GM21723 (cell line): ENCODE measurements around the gene UTRN.

ENCODE experiments used
- ATAC-seq: cut with Tn5 transposase; IDR thresholded peaks from one replicate; pipeline ENCODE4 v1.9.1; 2021; ENCODE audit warnings: mild to moderate bottlenecking, moderate library complexity; ENCODE audit not compliant: unreplicated experiment

The UTRN gene

DNA sequence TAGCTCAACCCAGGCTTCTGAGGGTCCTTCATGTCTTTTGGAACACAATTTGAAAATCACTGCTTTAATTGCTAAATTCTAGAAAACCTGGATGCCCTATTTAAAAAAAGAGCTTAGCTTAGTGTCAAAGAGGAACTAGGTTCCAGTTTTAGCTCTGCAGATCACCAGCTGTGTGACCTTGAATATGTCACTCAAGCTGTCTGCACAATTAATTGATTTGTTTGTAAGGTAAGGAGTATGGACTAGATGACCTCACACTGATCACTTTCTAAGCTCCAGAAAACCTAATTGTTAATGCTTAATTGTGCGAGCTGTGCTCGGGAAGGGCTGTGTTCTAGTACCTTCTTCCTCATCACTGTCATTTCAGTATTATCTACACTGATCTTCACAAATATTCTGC is 26.2 kb downstream of the UTRN start:
- ATAC-seq: no peak

DNA sequence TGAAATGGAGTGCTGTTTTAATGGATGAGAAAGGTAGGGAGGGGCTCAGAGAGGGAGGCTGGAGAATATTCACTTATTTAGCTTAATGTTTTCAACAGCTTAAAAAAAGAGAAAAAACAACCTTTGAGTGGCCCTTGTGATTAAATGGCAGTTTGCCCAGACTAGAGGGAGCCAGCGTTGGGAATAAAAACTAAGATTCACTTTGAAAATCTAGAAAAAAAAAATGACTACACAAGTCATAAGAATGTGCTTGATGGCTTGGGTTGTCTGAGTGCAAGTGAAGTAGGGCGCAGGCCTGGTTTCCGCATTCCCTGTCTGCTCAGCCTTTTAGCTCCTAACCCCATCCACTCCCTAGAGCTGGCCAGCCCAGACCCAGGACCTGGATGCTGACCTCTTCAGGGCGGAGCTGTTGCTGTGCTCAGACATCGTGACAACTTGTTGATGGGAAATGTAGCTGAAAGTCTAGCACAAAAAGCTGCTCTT is 28.9 kb downstream of the UTRN start:
- ATAC-seq: no peak

DNA sequence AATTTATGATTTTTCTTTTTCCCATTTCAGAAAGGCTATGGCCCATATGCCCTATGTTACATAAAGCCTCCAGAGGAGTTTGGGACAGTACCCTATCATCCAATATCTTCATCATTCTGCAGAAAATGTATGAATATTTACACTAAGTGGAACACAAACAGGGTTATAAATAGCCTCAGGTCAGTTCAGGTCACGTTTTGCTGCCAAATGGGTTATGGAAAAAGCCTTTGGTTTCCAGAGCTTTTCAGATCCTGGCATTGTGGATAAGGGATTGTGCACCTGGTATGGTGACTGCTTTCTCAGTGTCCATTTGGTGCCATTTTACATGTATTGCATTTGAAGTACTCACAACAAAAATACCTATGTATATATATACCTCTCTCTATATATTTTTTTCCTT is 29.4 kb downstream of the UTRN start:
- no peak for ATAC-seq

DNA sequence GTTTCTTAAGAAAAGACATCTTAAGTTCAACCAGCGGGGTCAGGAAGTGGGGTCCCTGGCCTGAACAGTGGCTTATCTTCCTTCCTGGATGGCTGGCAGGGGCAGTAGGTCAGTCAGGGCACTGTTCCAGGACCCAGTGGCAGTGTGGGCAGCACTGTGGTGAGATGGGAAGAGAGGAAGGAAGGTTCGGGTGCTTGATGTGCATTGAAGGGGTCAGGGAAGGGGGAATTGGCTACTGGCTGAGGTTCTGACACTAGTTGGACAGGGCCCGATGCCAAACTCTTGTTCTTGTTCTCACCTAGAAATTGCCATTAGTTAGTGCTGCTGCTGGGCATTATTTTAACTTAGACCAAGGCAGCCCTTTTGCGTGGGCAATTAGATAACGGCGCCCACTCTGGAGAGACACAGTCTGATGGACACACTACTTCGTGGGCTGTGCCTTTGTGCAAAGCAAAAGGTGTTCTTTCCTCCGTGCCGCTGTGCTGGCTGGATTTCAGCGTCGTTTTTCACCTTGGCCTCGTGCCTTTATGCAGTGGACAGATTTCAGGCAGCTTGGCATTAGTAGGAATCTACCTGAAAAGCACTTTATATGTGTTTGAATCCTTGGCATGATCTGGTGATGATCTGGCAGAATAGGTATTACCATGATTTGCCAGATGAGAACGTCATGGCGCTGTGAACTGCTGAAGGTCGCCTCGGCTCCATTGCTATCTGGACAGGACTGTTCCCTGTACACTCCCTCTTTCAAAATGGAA is 30.3 kb downstream of the UTRN start:
- ATAC-seq: no peak

DNA sequence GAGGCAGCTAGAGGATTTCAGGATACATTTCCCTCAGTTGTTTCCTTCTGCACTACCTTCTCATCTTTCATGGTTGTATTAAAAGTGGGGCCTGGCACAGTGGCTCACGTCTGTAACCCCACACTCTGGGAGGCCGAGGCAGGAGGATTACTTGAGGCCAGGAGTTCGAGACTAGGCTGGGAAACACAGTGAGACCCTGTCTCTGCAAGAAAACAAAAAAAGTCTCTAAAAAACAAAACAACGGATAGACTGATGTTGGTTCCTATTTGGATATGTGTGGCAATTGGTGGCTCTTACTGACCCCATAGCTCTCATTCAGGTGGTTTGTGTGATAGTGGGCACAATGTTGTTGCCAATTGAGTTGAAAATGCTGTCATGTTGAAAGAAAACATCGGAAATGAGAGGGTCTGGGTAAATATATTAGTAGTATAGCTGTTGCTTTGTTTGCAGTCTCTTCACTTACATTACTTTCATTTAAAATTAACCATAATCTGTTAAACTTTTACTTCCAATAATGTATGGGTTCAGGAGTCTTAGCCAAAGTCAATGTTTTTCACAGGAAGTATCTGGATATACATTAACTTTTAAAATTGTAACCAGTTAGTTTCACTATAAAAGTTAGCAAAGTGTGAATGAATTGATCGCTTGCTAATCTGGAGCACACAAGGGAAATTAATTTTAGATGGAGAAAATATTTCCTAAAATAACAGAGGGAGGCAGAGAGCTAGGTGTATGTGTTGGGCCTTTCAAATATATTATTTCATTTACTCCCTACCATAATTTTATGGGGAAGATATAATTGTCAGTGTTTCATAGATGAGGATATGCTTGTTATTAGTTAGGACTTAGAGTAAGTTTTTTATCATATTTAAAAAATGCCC is 31.1 kb downstream of the UTRN start:
- no peak for ATAC-seq

DNA sequence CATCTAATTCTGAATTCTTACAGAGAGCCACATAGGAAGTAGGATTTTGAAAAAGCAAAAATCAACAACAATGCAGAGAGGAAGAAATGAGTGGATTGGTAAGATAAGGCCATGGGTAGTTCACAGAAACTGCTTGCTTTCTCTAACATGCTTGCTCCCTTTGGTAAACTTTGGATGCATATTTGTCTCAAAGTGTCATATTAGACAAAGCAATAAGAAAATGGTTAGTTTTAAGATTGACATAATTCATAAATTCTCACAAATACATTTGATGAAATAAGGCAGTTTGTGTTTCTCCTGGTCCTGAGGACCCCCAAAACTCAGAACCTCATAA is 31.7 kb downstream of the UTRN start:
- ATAC-seq: no peak

DNA sequence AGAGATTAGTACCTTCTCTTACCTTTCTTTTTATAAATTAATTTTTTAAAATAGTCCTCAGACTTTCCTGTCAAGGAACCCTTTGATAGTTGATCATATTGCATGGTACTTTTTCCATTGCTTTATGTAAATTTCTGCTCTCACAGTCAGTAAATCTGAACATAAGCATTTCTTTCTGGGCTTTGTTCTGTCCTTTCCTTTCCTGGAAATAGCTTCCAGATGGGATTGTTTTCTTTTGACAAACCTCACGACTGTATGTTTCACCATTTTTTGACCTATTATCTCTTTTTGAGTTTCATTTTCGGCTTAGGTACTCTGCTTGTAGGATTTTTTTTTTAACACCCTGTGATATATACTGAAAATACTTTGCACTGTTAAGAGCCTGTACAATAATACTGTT is 32.6 kb downstream of the UTRN start:
- no peak for ATAC-seq

DNA sequence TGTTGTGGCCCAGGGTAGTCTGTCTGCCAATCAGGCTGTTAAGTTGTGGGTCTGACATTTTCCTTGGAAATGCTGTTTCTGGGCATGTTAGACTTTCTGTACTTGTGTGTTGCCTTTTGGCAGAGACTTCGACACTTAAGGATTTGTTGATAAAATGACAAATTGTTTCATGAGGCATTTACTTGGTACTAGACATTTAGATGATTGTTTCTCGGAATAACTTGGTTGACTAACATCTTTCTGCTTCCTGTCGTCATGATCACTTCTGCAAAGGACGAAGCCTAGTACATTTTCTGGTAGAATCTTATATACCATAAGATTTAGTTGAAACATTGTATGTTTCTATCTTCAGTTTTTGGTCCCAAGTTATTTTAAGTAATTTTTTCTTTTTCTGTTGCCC is 34.1 kb downstream of the UTRN start:
- no peak for ATAC-seq

DNA sequence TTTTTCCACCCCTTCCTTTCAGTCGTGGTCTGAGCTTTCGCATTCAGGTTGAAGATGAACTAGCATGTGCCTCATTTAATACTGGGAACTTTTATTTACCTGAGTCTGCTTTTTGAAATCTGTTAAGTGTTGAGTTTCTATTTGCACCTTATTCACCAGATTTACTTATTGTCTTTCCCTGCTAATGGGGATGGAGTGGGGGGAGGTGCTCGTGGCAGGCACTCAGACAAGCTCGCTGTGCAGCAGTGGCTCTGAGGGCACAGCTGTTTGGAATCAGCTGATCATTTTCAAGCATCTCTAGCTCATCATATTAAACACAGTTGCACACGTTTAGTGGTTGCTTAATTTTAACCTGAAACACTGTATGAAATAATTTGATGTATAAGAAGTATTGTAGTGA is 35.6 kb downstream of the UTRN start:
- no peak for ATAC-seq

DNA sequence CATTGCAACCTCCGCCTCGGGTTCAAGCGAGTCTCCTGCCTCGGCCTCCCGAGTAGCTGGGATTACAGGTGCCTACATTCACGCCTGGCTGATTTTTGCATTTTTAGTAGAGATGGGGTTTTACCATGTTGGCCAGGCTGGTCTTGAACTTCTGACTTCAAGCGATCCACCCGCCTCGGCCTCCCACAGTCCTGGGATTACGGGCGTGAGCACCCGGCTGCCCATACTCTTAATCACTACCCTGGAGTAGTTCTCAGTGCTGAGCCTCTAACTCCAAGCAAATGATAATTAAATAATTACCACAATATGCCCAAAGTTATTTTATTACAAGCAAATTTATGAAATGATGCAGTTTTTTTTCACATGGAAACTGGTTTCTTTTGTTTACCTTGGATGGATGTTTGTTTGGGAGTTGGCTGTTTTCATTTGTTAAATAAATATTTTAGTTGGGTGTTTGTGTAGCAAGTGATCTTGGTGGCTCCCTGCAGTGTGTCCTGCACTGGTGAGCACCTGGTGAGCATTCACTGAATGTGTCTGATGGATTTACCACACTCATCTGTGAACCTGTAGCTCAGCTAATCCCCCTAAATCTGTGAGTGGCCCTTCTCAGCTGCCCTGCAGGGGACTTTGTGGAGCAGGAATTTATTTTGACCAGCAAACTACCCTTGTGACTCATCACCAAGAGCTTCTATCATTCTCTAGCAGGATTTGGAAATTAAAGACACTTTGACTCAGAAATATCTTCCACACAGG is 36.9 kb downstream of the UTRN start:
- ATAC-seq: no peak

DNA sequence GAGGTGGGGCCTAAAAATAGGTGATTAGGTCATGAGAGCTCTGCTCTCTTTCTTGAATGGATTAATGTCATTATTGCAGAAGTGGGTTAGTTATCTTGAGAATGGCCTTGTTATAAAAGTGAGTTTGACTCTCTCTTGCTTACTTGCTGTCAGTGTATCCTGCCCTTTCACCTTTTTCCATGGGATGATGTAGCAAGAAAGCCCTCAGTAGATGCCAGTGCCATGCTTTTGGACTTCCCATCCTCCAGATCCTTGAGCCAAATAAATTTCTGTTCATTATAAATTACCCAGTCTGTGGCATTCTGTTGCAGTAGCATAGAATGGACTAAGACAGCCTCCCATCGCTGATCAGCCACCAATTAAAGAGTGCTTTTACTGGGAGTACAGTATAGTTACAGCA is 40.1 kb downstream of the UTRN start:
- no peak for ATAC-seq

DNA sequence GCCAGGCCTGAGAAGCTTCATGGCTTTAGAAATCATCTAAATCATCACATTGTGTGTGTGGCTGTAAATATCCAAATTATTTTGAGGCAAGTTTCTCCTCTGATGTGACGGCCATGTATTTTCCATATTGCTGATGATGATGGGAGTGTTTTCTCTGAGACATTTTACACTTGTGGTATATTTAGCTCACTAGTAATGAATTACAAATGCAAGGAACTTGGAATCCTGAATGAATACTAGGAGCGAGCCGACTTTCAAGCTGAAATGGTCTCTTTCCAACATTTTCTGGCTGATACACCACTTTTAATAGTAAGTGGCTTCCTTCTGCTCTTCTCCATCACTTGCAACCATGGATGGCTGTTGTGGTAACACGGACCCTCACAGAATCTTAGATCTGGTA is 41.3 kb downstream of the UTRN start:
- ATAC-seq: no peak

DNA sequence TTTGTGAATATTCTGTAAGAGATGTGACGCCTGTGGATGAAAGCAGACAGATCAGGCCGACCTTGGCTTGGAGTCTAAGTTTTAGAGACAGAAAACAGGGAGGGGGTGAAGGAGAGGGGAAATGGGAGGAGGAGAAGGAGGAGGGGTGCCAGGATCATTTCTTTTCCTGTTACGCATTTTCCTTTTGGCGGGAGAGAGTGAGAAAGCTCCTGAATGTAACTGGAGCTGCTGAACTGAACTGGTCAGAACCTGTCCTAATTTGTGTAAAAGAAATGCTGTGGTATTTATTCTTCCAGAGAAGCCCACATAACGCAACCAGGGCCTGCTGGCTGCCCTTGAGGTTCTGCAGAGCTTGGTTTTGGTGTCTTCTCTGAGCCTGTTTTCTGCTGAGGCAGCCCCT is 41.9 kb downstream of the UTRN start:
- no peak for ATAC-seq

DNA sequence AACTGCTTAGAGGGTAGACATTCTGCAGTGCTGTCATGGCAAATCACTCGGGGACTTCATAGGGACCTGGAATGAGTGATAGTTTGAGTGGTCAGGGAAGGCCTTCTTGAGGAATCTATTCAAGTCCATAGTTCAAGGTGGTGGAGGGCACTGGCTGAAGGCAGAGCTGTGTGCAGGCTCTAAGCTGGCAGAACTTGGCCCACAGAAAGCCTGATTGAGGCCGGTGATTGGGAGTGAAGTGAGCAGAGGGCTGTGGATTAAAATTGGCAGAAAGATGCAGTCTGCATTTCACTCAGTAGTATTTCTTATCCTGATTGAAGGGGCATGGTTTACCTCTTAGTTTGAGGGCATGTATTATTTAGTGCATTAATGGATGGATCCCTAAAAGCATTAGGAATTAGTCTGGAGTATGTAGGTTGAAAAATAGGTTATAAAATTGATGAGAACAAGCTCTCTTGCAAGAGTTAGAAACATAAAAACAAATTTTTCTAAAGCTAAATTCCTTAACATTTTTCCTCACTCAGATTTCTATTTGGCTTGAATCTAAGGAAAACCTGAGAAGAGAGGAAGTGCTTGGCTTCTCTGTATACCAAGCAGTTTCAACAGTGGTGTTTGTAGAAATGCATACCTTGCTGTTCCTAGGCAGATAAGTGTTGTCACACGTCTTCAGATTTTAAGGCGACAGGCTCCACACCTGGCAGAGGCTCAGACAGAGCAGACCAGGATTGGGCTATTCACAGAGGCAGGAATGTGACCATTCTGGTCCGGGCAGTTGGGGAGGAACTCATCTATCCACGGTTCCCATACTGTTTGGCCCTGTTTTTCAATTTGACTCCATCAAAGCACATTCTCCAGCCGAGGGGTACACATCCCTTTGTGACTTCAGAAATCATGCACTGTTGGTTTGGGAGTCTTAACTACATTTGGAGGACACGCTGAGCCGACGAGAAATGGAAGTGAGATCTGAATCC is 45.2 kb downstream of the UTRN start:
- no peak for ATAC-seq

DNA sequence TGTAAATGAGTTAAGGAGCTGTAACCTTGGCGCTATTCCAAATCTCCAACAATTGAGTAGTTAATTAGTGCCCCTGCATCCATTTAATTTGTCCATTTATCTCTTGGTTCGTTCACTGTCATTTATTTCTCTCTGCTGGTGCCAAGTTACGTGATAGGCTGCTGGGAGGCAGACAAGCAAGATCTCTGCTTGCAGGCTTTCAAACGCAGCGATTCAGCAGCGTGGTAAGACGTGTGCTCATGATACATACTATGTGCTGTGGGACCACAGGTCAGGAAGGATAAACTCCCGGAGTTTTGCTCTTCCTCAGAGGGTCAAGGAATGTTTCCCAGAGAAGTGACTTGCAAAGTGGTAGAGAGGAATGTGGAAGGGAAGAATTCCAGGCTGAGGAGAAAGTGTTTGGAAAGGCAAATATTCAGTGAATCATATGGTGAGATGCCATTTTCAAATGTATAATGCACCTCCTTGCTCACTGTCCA is 46.4 kb downstream of the UTRN start:
- no peak for ATAC-seq

DNA sequence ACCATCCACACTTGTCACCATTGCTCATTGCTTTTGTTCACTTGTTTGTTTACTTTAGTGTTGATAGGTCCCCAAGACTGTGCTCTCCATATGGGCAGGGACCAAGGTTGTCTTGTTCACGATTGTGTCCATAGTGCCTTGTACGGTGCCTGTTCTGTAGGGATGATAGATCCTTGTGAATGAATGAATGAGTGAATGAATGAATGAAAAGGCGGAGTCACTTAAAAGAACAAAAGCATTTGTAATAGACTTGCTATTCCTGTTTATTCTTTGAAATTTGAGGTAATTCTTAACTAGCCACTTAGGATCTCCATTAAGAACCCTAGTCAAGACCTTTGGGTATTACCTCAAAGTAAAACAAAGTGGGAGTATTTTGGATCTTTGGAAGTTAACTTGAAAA is 47.0 kb downstream of the UTRN start:
- no peak for ATAC-seq

DNA sequence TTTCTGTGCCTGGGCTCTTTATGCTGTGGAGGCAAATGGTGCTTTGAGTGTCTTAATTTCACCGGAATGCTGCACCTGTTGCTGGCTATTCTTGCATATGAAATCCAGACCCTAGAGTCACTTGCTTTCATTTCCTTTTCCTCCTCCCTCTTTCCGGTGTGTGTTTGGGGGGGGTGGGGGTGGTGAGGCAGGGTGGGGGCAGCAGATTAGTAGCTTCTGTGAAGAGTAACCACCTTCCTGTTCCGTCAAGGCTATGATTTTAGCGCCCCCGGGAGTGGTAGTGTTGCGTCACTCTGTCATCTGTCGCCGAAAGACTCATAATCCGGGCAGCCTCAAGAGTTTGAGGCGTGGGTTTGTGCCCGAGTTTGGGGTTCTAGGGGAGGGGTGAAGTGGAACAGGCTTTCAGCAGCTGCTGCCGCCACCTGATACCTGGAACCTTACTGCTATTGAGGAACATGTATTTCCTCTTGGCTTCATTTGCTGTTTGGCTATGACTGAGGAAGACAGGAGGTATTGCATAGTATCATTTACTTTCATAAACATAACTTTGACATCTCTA is 49.1 kb downstream of the UTRN start:
- peak; percentile 59 for ATAC-seq
